Liver (tissue), 9 donors: ENCODE data around the gene FOXD1. TPM values are rescaled to one million over a fixed set of nuclear protein-coding genes. Genes with fewer than 3 reads are reported as not detected.

ENCODE experiments used
- DNase-seq: peaks from one replicate; pipeline ENCODE4 v3.0.0-alpha.2; 2017; ENCODE audit warnings: low spot score
- H3K27ac ChIP-seq, 2 donors: one replicate each; pipeline ENCODE4 v1.7.0; 2013; ENCODE audit warnings: inconsistent platforms in 2 of 2, low read length in 2 of 2, control low read depth in 1 of 2, low read depth in 1 of 2, mild to moderate bottlenecking in 1 of 2
- H3K27me3 ChIP-seq, 4 donors: one replicate each; pipeline versions ENCODE4 v1.6.1 to v1.7.0; 2013; ENCODE audit warnings: low read length in 3 of 4, inconsistent platforms in 1 of 4, mild to moderate bottlenecking in 1 of 4, moderate library complexity in 1 of 4; ENCODE audit not compliant: control insufficient read depth in 4 of 4, insufficient read depth in 4 of 4
- H3K36me3 ChIP-seq, 4 donors: one replicate each; pipeline versions ENCODE4 v1.6.1 to v1.7.0; 2013; ENCODE audit warnings: low read length in 3 of 4, mild to moderate bottlenecking in 3 of 4, low read depth in 1 of 4, moderate library complexity in 1 of 4; ENCODE audit not compliant: control insufficient read depth in 4 of 4, insufficient read depth in 3 of 4
- H3K4me1 ChIP-seq, 4 donors: one replicate each; pipeline versions ENCODE4 v1.6.1 to v1.7.0; 2013; ENCODE audit warnings: low read length in 3 of 4, mild to moderate bottlenecking in 3 of 4, moderate library complexity in 1 of 4; ENCODE audit not compliant: control insufficient read depth in 4 of 4, insufficient read depth in 4 of 4
- H3K4me3 ChIP-seq, 3 donors: one replicate each; pipeline versions ENCODE4 v1.6.1 to v1.7.0; 2013; ENCODE audit warnings: low read length in 3 of 3, control low read depth in 1 of 3, low read depth in 1 of 3, mild to moderate bottlenecking in 1 of 3
- H3K9ac ChIP-seq, 2 donors: one replicate each; pipeline ENCODE4 v1.7.0; 2013; ENCODE audit warnings: low read length in 2 of 2, mild to moderate bottlenecking in 2 of 2, moderate library complexity in 2 of 2, control low read depth in 1 of 2, low read depth in 1 of 2
- H3K9me3 ChIP-seq, 4 donors: one replicate each; pipeline versions ENCODE4 v1.6.1 to v1.7.0; 2013; ENCODE audit warnings: low read length in 3 of 4; ENCODE audit not compliant: control insufficient read depth in 4 of 4
- EGR1 ChIP-seq, 2 donors: IDR thresholded peaks; 2 replicates each; pipeline ENCODE4 v1.6.1; 2016 to 2018; ENCODE audit warnings: antibody characterized with exemption in 2 of 2, low read depth in 2 of 2
- FOXA1 ChIP-seq: IDR thresholded peaks from 2 replicates; pipeline ENCODE4 v1.6.1; 2016; ENCODE audit warnings: antibody characterized with exemption
- FOXA2 ChIP-seq: IDR thresholded peaks from 2 replicates; pipeline ENCODE4 v1.6.1; 2016; ENCODE audit warnings: antibody characterized with exemption
- GABPA ChIP-seq, 2 donors: IDR thresholded peaks in 1 of 2; conservative IDR thresholded peaks in 1 of 2; 2 replicates each; pipeline ENCODE4 v1.6.1; 2016; ENCODE audit warnings: antibody characterized with exemption in 2 of 2, mild to moderate bottlenecking in 1 of 2, moderate library complexity in 1 of 2
- HNF4A ChIP-seq, 2 donors: conservative IDR thresholded peaks; 2 replicates each; pipeline ENCODE4 v1.6.1; 2016; ENCODE audit warnings: antibody characterized with exemption in 2 of 2, mild to moderate bottlenecking in 2 of 2
- HNF4G ChIP-seq: IDR thresholded peaks from 2 replicates; pipeline ENCODE4 v1.6.1; 2016; ENCODE audit warnings: antibody characterized with exemption
- JUND ChIP-seq, 2 donors: IDR thresholded peaks; 2 replicates each; pipeline ENCODE4 v1.6.1; 2016; ENCODE audit warnings: antibody characterized with exemption in 2 of 2
- NR2F2 ChIP-seq: IDR thresholded peaks from 2 replicates; pipeline ENCODE4 v1.6.1; 2016; ENCODE audit warnings: antibody characterized with exemption
- RAD21 ChIP-seq, 2 donors: IDR thresholded peaks; 2 replicates each; pipeline ENCODE4 v1.6.1; 2016; ENCODE audit warnings: antibody characterized with exemption in 2 of 2, mild to moderate bottlenecking in 2 of 2
- RXRA ChIP-seq, 2 donors: IDR thresholded peaks; 2 replicates each; pipeline ENCODE4 v1.6.1; 2017 to 2018; ENCODE audit warnings: antibody characterized with exemption in 2 of 2, mild to moderate bottlenecking in 1 of 2
- SP1 ChIP-seq: IDR thresholded peaks from 2 replicates; pipeline ENCODE4 v1.6.1; 2018; ENCODE audit warnings: antibody characterized with exemption, mild to moderate bottlenecking
- TAF1 ChIP-seq: conservative IDR thresholded peaks from 2 replicates; pipeline ENCODE4 v1.6.1; 2016; ENCODE audit warnings: antibody characterized with exemption, mild to moderate bottlenecking
- YY1 ChIP-seq: IDR thresholded peaks from 2 replicates; pipeline ENCODE4 v1.6.1; 2016; ENCODE audit warnings: antibody characterized with exemption, mild to moderate bottlenecking
- polyA plus RNA-seq, 2 donors: library from polyadenylated mRNA; stranded (reverse) in 1 of 2; unstranded in 1 of 2; fragments of 200-250 nt in 1 of 2; fragments of >200 nt in 1 of 2; fragmentation: Nextera tagmentation in 1 of 2; extraction: Ambion mirVana in 1 of 2; gene quantifications; one replicate each; pipeline versions ENCODE4 v1.2.1 to v1.2.3, GENCODE V29; 2013 to 2015
- total RNA-seq, 2 donors: library from RNA; depleted of rRNA; stranded (reverse); fragments of >200 nt; gene quantifications; one replicate each; pipeline ENCODE4 v1.2.3, GENCODE V29; 2014
- TF ChIP-seq, protein P1 (sequence below): IDR thresholded peaks from 2 replicates; pipeline ENCODE4 v1.6.1; 2016; ENCODE audit warnings: antibody characterized with exemption
- TF ChIP-seq, protein P2 (sequence below): IDR thresholded peaks from 2 replicates; pipeline ENCODE4 v1.6.1; 2016; ENCODE audit warnings: antibody characterized with exemption
- TF ChIP-seq, protein P3 (sequence below): fragments of 150-350 bp; IDR thresholded peaks from 2 replicates; pipeline ENCODE4 v1.5.1; 2017; ENCODE audit warnings: improper control_type of control experiment, low read depth, low read length; ENCODE audit not compliant: missing input control
- TF ChIP-seq, protein P4 (sequence below): IDR thresholded peaks from 2 replicates; pipeline ENCODE4 v1.6.1; 2016; ENCODE audit warnings: antibody characterized with exemption, mild to moderate bottlenecking
- TF ChIP-seq, protein P5 (sequence below): IDR thresholded peaks from 2 replicates; pipeline ENCODE4 v1.6.1; 2016; ENCODE audit warnings: antibody characterized with exemption
- donor health status: healthy.
- donor health status: healthy.
- donor health status: healthy.
- donor health status: healthy.
- donor health status: healthy.

The FOXD1 gene
- total and polyA plus RNA-seq, 4 donors, result not detected

GRCh38 chr5:73471654-73472053, 23.1 kb upstream of the FOXD1 start:
- Histone ChIP-seq H3K27ac (no peak overlapping the region), H3K9me3 (no peaks in the 10 kb centered on the region), H3K36me3 (no peaks in the 10 kb centered on the region), H3K9ac (no peak overlapping the region), H3K4me3 (no peak overlapping the region), H3K27me3 (no peaks in the 10 kb centered on the region), H3K4me1 (no peaks in the 10 kb centered on the region)
- no peak for DNase-seq
- TF ChIP-seq RXRA (IDR thresholded peaks at IDR 0.05) (no peak), FOXA1 (no peak), GABPA (IDR thresholded peaks at IDR 0.05 in 1 of 2, conservative IDR thresholded peaks at IDR 0.05 in 1 of 2) (no peak), SP1 (no peak), TAF1 (no peak), HNF4A (conservative IDR thresholded peaks at IDR 0.05) (no peak), YY1 (no peak), RAD21 (IDR thresholded peaks at IDR 0.05) (no peak), NR2F2 (no peak), EGR1 (IDR thresholded peaks at IDR 0.05; ENCODE audit: low read depth in 2 of 2) (no peak), JUND (IDR thresholded peaks at IDR 0.05) (no peak), FOXA2 (no peak), HNF4G (no peak)
- TF ChIP-seq, protein P1, sequence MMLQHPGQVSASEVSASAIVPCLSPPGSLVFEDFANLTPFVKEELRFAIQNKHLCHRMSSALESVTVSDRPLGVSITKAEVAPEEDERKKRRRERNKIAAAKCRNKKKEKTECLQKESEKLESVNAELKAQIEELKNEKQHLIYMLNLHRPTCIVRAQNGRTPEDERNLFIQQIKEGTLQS, result no peak
- TF ChIP-seq, protein P2, sequence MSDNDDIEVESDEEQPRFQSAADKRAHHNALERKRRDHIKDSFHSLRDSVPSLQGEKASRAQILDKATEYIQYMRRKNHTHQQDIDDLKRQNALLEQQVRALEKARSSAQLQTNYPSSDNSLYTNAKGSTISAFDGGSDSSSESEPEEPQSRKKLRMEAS, result no peak
- TF ChIP-seq, protein P3, sequence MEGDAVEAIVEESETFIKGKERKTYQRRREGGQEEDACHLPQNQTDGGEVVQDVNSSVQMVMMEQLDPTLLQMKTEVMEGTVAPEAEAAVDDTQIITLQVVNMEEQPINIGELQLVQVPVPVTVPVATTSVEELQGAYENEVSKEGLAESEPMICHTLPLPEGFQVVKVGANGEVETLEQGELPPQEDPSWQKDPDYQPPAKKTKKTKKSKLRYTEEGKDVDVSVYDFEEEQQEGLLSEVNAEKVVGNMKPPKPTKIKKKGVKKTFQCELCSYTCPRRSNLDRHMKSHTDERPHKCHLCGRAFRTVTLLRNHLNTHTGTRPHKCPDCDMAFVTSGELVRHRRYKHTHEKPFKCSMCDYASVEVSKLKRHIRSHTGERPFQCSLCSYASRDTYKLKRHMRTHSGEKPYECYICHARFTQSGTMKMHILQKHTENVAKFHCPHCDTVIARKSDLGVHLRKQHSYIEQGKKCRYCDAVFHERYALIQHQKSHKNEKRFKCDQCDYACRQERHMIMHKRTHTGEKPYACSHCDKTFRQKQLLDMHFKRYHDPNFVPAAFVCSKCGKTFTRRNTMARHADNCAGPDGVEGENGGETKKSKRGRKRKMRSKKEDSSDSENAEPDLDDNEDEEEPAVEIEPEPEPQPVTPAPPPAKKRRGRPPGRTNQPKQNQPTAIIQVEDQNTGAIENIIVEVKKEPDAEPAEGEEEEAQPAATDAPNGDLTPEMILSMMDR, result no peak
- TF ChIP-seq, protein P4, sequence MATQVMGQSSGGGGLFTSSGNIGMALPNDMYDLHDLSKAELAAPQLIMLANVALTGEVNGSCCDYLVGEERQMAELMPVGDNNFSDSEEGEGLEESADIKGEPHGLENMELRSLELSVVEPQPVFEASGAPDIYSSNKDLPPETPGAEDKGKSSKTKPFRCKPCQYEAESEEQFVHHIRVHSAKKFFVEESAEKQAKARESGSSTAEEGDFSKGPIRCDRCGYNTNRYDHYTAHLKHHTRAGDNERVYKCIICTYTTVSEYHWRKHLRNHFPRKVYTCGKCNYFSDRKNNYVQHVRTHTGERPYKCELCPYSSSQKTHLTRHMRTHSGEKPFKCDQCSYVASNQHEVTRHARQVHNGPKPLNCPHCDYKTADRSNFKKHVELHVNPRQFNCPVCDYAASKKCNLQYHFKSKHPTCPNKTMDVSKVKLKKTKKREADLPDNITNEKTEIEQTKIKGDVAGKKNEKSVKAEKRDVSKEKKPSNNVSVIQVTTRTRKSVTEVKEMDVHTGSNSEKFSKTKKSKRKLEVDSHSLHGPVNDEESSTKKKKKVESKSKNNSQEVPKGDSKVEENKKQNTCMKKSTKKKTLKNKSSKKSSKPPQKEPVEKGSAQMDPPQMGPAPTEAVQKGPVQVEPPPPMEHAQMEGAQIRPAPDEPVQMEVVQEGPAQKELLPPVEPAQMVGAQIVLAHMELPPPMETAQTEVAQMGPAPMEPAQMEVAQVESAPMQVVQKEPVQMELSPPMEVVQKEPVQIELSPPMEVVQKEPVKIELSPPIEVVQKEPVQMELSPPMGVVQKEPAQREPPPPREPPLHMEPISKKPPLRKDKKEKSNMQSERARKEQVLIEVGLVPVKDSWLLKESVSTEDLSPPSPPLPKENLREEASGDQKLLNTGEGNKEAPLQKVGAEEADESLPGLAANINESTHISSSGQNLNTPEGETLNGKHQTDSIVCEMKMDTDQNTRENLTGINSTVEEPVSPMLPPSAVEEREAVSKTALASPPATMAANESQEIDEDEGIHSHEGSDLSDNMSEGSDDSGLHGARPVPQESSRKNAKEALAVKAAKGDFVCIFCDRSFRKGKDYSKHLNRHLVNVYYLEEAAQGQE, result no peak
- TF ChIP-seq, protein P5, sequence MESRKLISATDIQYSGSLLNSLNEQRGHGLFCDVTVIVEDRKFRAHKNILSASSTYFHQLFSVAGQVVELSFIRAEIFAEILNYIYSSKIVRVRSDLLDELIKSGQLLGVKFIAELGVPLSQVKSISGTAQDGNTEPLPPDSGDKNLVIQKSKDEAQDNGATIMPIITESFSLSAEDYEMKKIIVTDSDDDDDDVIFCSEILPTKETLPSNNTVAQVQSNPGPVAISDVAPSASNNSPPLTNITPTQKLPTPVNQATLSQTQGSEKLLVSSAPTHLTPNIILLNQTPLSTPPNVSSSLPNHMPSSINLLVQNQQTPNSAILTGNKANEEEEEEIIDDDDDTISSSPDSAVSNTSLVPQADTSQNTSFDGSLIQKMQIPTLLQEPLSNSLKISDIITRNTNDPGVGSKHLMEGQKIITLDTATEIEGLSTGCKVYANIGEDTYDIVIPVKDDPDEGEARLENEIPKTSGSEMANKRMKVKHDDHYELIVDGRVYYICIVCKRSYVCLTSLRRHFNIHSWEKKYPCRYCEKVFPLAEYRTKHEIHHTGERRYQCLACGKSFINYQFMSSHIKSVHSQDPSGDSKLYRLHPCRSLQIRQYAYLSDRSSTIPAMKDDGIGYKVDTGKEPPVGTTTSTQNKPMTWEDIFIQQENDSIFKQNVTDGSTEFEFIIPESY, result no peak
